ENCODE data around the gene PREP.
"Not testable (repeated sequence)": the region's sequence is repeated elsewhere in the genome, so short reads cannot be mapped to it uniquely, and the experiment has no call there.

The PREP gene

GRCh38 chr6:105270511-105270910 is 132.4 kb downstream of the PREP start:
- DNase-seq (ENCODE audit: low read depth in 2 of 2): no peak

GRCh38 chr6:105269390-105269789 is 133.5 kb downstream of the PREP start:
- DNase-seq (ENCODE audit: low read depth in 2 of 2): no peak

GRCh38 chr6:105263685-105264610 is 138.9 kb downstream of the PREP start:
- no peak for DNase-seq (ENCODE audit: low read depth in 2 of 2)

- DNase-seq (ENCODE audit: low read depth in 2 of 2): no peak
Measured at GRCh38 chr6:105259913-105260889, 142.7 kb downstream of the PREP start.

GRCh38 chr6:105258816-105259215 is 144.1 kb downstream of the PREP start:
- DNase-seq (ENCODE audit: low read depth in 2 of 2): no peak

- no peak for DNase-seq (ENCODE audit: low read depth in 2 of 2)
Measured at GRCh38 chr6:105257340-105257739, 145.5 kb downstream of the PREP start.

GRCh38 chr6:105256619-105257018 is 146.3 kb downstream of the PREP start:
- no peak for DNase-seq (ENCODE audit: low read depth in 2 of 2)

- DNase-seq (ENCODE audit: low read depth in 2 of 2): no peak
Measured at GRCh38 chr6:105253787-105254186, 149.1 kb downstream of the PREP start.

- DNase-seq (ENCODE audit: low read depth in 2 of 2): no peak
Measured at GRCh38 chr6:105251689-105252088, 151.2 kb downstream of the PREP start.

- no peak for DNase-seq (ENCODE audit: low read depth in 2 of 2)
Measured at GRCh38 chr6:105250533-105250932, 152.3 kb downstream of the PREP start.

GRCh38 chr6:105243487-105243886 is 159.4 kb downstream of the PREP start:
- no peak for DNase-seq (ENCODE audit: low read depth in 2 of 2)

- no peak for DNase-seq (ENCODE audit: low read depth in 2 of 2)
Measured at GRCh38 chr6:105235155-105235554, 167.7 kb downstream of the PREP start.

GRCh38 chr6:105231771-105232170 is 171.1 kb downstream of the PREP start:
- not testable (repeated sequence) for DNase-seq (ENCODE audit: low read depth in 2 of 2)

Data from stimulated activated CD8-positive, alpha-beta memory T cell treated with anti-CD3 and anti-CD28 coated beads, Interleukin-15, amount 100 ng/mL, for 4 hours (primary cell).